ENCODE data around the gene TMEM204.

Gene TMEM204

GRCh38 chr16:1557576-1557975, 24.1 kb downstream of the TMEM204 start:
- no peak for DNase-seq (ENCODE audit: low spot score)

- DNase-seq (ENCODE audit: low spot score), result no peak
Measured at GRCh38 chr16:1559446-1559975, 26.0 kb downstream of the TMEM204 start.

- DNase-seq (ENCODE audit: low spot score), result no peak
Measured at GRCh38 chr16:1560153-1560552, 26.7 kb downstream of the TMEM204 start.

- DNase-seq (ENCODE audit: low spot score), result no peak
Measured at GRCh38 chr16:1560866-1561265, 27.4 kb downstream of the TMEM204 start.

- no peak for DNase-seq (ENCODE audit: low spot score)
Measured at GRCh38 chr16:1561266-1561665, 27.8 kb downstream of the TMEM204 start.

GRCh38 chr16:1561836-1562235, 28.4 kb downstream of the TMEM204 start:
- DNase-seq (ENCODE audit: low spot score), result no peak

GRCh38 chr16:1563786-1564185, 30.3 kb downstream of the TMEM204 start:
- no peak for DNase-seq (ENCODE audit: low spot score)

- no peak for DNase-seq (ENCODE audit: low spot score)
Measured at GRCh38 chr16:1564325-1564724, 30.9 kb downstream of the TMEM204 start.

GRCh38 chr16:1565083-1565805, 31.8 kb downstream of the TMEM204 start:
- DNase-seq (ENCODE audit: low spot score), result no peak

- DNase-seq (ENCODE audit: low spot score), result no peak
Measured at GRCh38 chr16:1567988-1568387, 34.5 kb downstream of the TMEM204 start.

- DNase-seq (ENCODE audit: low spot score), result no peak
Measured at GRCh38 chr16:1571012-1571671, 37.7 kb downstream of the TMEM204 start.

- peak; percentile 3 for DNase-seq (ENCODE audit: low spot score)
Measured at GRCh38 chr16:1572673-1573072, 39.2 kb downstream of the TMEM204 start.

- DNase-seq (ENCODE audit: low spot score), result no peak
Measured at GRCh38 chr16:1573301-1573700, 39.8 kb downstream of the TMEM204 start.

- DNase-seq (ENCODE audit: low spot score), result no peak
Measured at GRCh38 chr16:1575578-1575977, 42.1 kb downstream of the TMEM204 start.

- no peak for DNase-seq (ENCODE audit: low spot score)
Measured at GRCh38 chr16:1579214-1579613, 45.7 kb downstream of the TMEM204 start.

- DNase-seq (ENCODE audit: low spot score), result no peak
Measured at GRCh38 chr16:1580256-1580655, 46.8 kb downstream of the TMEM204 start.

- DNase-seq (ENCODE audit: low spot score), result no peak
Measured at GRCh38 chr16:1580956-1581355, 47.5 kb downstream of the TMEM204 start.

GRCh38 chr16:1581804-1582203, 48.3 kb downstream of the TMEM204 start:
- DNase-seq (ENCODE audit: low spot score), result no peak

- no peak for DNase-seq (ENCODE audit: low spot score)
Measured at GRCh38 chr16:1583180-1583579, 49.7 kb downstream of the TMEM204 start.

GRCh38 chr16:1584926-1585484, 51.5 kb downstream of the TMEM204 start:
- DNase-seq (ENCODE audit: low spot score), result no peak

GRCh38 chr16:1590366-1590765, 56.9 kb downstream of the TMEM204 start:
- DNase-seq (ENCODE audit: low spot score), result no peak

GRCh38 chr16:1590930-1591705, 57.7 kb downstream of the TMEM204 start:
- DNase-seq (ENCODE audit: low spot score), result no peak

All from COLO829 (cell line).